ENCODE measurements around the gene SECTM1.
"Not testable (repeated sequence)": the region's sequence is repeated elsewhere in the genome, so short reads cannot be mapped to it uniquely, and the experiment has no call there.

Gene SECTM1

GRCh38 chr17:82367724-82368524 is 34.4 kb upstream of the SECTM1 start:
- DNase-seq = peak; percentile 29 to 33

GRCh38 chr17:82366749-82367148 is 33.2 kb upstream of the SECTM1 start:
- no peak for DNase-seq

- DNase-seq = no peak
Measured at GRCh38 chr17:82365606-82366295, 32.2 kb upstream of the SECTM1 start.

- no peak for DNase-seq
Measured at GRCh38 chr17:82361885-82362633, 28.5 kb upstream of the SECTM1 start.

- DNase-seq = not testable (repeated sequence)
Measured at GRCh38 chr17:82359451-82360074, 26.0 kb upstream of the SECTM1 start.

GRCh38 chr17:82358465-82359350 is 25.1 kb upstream of the SECTM1 start, which contains the start of gene TEX19:
TSS of gene TEX19 (plus strand) at chr17:82359247. CDS start at chr17:82362151, 2,904 bp downstream.
- peak; percentile 52 to 75 for DNase-seq

- no peak for DNase-seq
Measured at GRCh38 chr17:82357394-82357793, 23.8 kb upstream of the SECTM1 start.

- peak; percentile 73 to 77 for DNase-seq
Measured at GRCh38 chr17:82356845-82357355, 23.3 kb upstream of the SECTM1 start.

GRCh38 chr17:82355770-82356427 is 22.3 kb upstream of the SECTM1 start:
- DNase-seq = no peak

- DNase-seq = no peak
Measured at GRCh38 chr17:82354804-82355308, 21.3 kb upstream of the SECTM1 start.

GRCh38 chr17:82353484-82353883 is 19.9 kb upstream of the SECTM1 start:
- DNase-seq = peak; percentile 77 to 89

GRCh38 chr17:82351713-82352488 is 18.3 kb upstream of the SECTM1 start:
- peak; percentile 93 to 97 for DNase-seq

GRCh38 chr17:82351254-82351712 is 17.7 kb upstream of the SECTM1 start:
- peak in 1 of 2 experiments; percentile 48 for DNase-seq

- peak; percentile 66 to 75 for DNase-seq
Measured at GRCh38 chr17:82350182-82351030, 16.8 kb upstream of the SECTM1 start.

- DNase-seq = no peak
Measured at GRCh38 chr17:82349287-82349701, 15.7 kb upstream of the SECTM1 start.

GRCh38 chr17:82348866-82349265 is 15.3 kb upstream of the SECTM1 start:
- no peak for DNase-seq

- no peak for DNase-seq
Measured at GRCh38 chr17:82348434-82348833, 14.9 kb upstream of the SECTM1 start.

GRCh38 chr17:82347994-82348393 is 14.4 kb upstream of the SECTM1 start:
- not testable (repeated sequence) for DNase-seq

Measured in SHP77 (cell line).